Measurements from ENCODE around the gene VAV1. TPM values are rescaled to one million over a fixed set of nuclear protein-coding genes. Genes with fewer than 3 reads are reported as not detected.

The VAV1 gene
- total and polyA plus RNA-seq, 2 experiments from 2014 or later, result 0.82 to 1.8 TPM

- no peak overlapping the region for H3K4me3 Mint-ChIP-seq
Observed at GRCh38 chr19:6772866-6773322, 386 bp downstream of the VAV1 start.

GRCh38 chr19:6773323-6773931, 919 bp downstream of the VAV1 start:
- DNase-seq (ENCODE audit: low spot score) (peak; percentile 46), ATAC-seq (no peak; the same call in 2 of the 3 replicates)
- Histone ChIP-seq H4K20me1 (replicated peaks; ENCODE audit: insufficient read depth) (no peaks in the 10 kb centered on the region), H3K79me2 (replicated peaks; ENCODE audit: insufficient read depth) (no peaks in the 10 kb centered on the region), H3K9me2 (ENCODE audit: insufficient read depth) (no peaks in the 10 kb centered on the region), H3F3A (replicated peaks; ENCODE audit: low read depth) (no peaks in the 10 kb centered on the region), H3K27me3 (ENCODE audit: insufficient read depth) (no peaks in the 10 kb centered on the region), H3K4me3 (no peak overlapping the region), H3K27ac (ENCODE audit: low read depth) (no peak overlapping the region), H2AFZ (peak overlapping the region; percentile 94), H3K4me2 (peak overlapping the region; percentile 51; the same call in 1 of the 2 replicates), H3K36me3 (ENCODE audit: insufficient read depth) (no peaks in the 10 kb centered on the region), H3K4me1 (ENCODE audit: insufficient read depth) (peaks cover 10% of the 10 kb centered on the region; the same call in 1 of the 2 replicates)
- H3K4me3 Mint-ChIP-seq, result no peak overlapping the region
- TF ChIP-seq, protein P1, sequence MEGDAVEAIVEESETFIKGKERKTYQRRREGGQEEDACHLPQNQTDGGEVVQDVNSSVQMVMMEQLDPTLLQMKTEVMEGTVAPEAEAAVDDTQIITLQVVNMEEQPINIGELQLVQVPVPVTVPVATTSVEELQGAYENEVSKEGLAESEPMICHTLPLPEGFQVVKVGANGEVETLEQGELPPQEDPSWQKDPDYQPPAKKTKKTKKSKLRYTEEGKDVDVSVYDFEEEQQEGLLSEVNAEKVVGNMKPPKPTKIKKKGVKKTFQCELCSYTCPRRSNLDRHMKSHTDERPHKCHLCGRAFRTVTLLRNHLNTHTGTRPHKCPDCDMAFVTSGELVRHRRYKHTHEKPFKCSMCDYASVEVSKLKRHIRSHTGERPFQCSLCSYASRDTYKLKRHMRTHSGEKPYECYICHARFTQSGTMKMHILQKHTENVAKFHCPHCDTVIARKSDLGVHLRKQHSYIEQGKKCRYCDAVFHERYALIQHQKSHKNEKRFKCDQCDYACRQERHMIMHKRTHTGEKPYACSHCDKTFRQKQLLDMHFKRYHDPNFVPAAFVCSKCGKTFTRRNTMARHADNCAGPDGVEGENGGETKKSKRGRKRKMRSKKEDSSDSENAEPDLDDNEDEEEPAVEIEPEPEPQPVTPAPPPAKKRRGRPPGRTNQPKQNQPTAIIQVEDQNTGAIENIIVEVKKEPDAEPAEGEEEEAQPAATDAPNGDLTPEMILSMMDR (conservative IDR thresholded peaks at IDR 0.05; ENCODE audit: low read depth in 2 of 2), result no peak
- TF ChIP-seq EZH2 (IDR thresholded peaks at IDR 0.05; ENCODE audit: low read depth, unreplicated experiment), result no peak
- TF ChIP-seq, protein P2, sequence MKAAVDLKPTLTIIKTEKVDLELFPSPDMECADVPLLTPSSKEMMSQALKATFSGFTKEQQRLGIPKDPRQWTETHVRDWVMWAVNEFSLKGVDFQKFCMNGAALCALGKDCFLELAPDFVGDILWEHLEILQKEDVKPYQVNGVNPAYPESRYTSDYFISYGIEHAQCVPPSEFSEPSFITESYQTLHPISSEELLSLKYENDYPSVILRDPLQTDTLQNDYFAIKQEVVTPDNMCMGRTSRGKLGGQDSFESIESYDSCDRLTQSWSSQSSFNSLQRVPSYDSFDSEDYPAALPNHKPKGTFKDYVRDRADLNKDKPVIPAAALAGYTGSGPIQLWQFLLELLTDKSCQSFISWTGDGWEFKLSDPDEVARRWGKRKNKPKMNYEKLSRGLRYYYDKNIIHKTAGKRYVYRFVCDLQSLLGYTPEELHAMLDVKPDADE (IDR thresholded peaks at IDR 0.05), result no peak
- no peak for TF ChIP-seq EZH2phosphoT487 (IDR thresholded peaks at IDR 0.05; ENCODE audit: unreplicated experiment)
- TF ChIP-seq ZNF114 (CRISPR knock-in tag; IDR thresholded peaks at IDR 0.05), result no peak
- no peak for TF ChIP-seq JUNB (IDR thresholded peaks at IDR 0.05; ENCODE audit: unreplicated experiment)
- no peak for TF ChIP-seq REST (IDR thresholded peaks at IDR 0.05; ENCODE audit: unreplicated experiment)
- TF ChIP-seq NANOG (IDR thresholded peaks at IDR 0.05; ENCODE audit: borderline replicate concordance), result no peak
- no peak for TF ChIP-seq STAT1 (IDR thresholded peaks at IDR 0.05; ENCODE audit: unreplicated experiment)
- H3K4me1 Mint-ChIP-seq, result 0 out of 3 replicates have a peak, but pooled peaks cover 2% of the 10 kb centered on the region
- peaks cover 66% of the 10 kb centered on the region for H3K9me3 Mint-ChIP-seq
- H3K36me3 Mint-ChIP-seq (ENCODE audit: low read depth), result peaks cover 35% of the 10 kb centered on the region
- H3K27ac Mint-ChIP-seq, result no peak overlapping the region
- peaks cover 15% of the 10 kb centered on the region for H3K27me3 Mint-ChIP-seq (ENCODE audit: insufficient read depth, low read depth, poor library complexity)

More at GRCh38 chr19:6772866-6773322, 386 bp downstream of the VAV1 start:
- peaks cover 10% of the 10 kb centered on the region; the same call in 1 of the 2 replicates for H3K4me1 ChIP-seq (ENCODE audit: insufficient read depth)
- H3K36me3 ChIP-seq (ENCODE audit: insufficient read depth), result no peaks in the 10 kb centered on the region
- 0 out of 3 replicates have a peak, but pooled peaks cover 3% of the 10 kb centered on the region for H3K4me1 Mint-ChIP-seq
- no peak overlapping the region for H3K4me3 ChIP-seq
- H2AFZ ChIP-seq, result peak overlapping the region; percentile 94
- TF ChIP-seq STAT1 (IDR thresholded peaks at IDR 0.05; ENCODE audit: unreplicated experiment), result no peak
- no peaks in the 10 kb centered on the region for H3K79me2 ChIP-seq (replicated peaks; ENCODE audit: insufficient read depth)
- no peak for DNase-seq (ENCODE audit: low spot score)
- no peaks in the 10 kb centered on the region for H3K27me3 ChIP-seq (ENCODE audit: insufficient read depth)
- H3K9me2 ChIP-seq (ENCODE audit: insufficient read depth), result no peaks in the 10 kb centered on the region
- H4K20me1 ChIP-seq (replicated peaks; ENCODE audit: insufficient read depth), result no peaks in the 10 kb centered on the region
- H3F3A ChIP-seq (replicated peaks; ENCODE audit: low read depth), result no peaks in the 10 kb centered on the region
- peaks cover 60% of the 10 kb centered on the region for H3K9me3 Mint-ChIP-seq
- H3K36me3 Mint-ChIP-seq (ENCODE audit: low read depth), result peaks cover 35% of the 10 kb centered on the region
- no peak for ATAC-seq
- H3K27ac ChIP-seq (ENCODE audit: low read depth), result no peak overlapping the region
- peak overlapping the region; percentile 51; the same call in 1 of the 2 replicates for H3K4me2 ChIP-seq
- H3K27ac Mint-ChIP-seq, result no peak overlapping the region
- H3K27me3 Mint-ChIP-seq (ENCODE audit: insufficient read depth, low read depth, poor library complexity), result peaks cover 13% of the 10 kb centered on the region

Measured in GM23338 (cell line).